NB4 (cell line): ENCODE data around the gene DPF1.

ENCODE experiments used
- DNase-seq: peaks from one replicate; pipeline ENCODE4 v3.0.0; 2010; ENCODE audit warnings: low read depth
- H3K4me3 ChIP-seq: one replicate; pipeline ENCODE4 v1.5.1; 2011; ENCODE audit warnings: mild to moderate bottlenecking, low read depth, low read length, moderate library complexity
- MAX ChIP-seq: IDR thresholded peaks from 2 replicates; pipeline ENCODE4 v1.6.1; 2011; ENCODE audit warnings: low read depth, low read length
- MYC ChIP-seq: IDR thresholded peaks from 2 replicates; pipeline ENCODE4 v1.6.1; 2011; ENCODE audit warnings: low read depth, low read length
- POLR2A ChIP-seq: IDR thresholded peaks from 2 replicates; pipeline ENCODE4 v1.6.1; 2011; ENCODE audit warnings: mild to moderate bottlenecking; ENCODE audit not compliant: insufficient read length; ENCODE audit errors: extremely low read depth
- TF ChIP-seq, protein P1 (sequence below): IDR thresholded peaks from one replicate; pipeline ENCODE4 v1.5.1; 2012; ENCODE audit warnings: low read depth, low read length

The DPF1 gene

GRCh38 chr19:38224014-38224862 is at the start of gene DPF1:
Gene DPF1, minus strand, starts transcription at chr19:38224222. Its CDS starts 80 bp downstream, at chr19:38224142.
- peak; percentile 62; the same call in 1 of the 2 replicates for TF ChIP-seq MAX
- TF ChIP-seq MYC: no peak
- DNase-seq: peak; percentile 76

GRCh38 chr19:38273499-38273898 is 49.5 kb upstream of the DPF1 start:
- no peak for DNase-seq
- no peak overlapping the region for H3K4me3 ChIP-seq
- TF ChIP-seq POLR2A: no peak
- TF ChIP-seq MYC: no peak
- TF ChIP-seq MAX: no peak
- TF ChIP-seq, protein P1, sequence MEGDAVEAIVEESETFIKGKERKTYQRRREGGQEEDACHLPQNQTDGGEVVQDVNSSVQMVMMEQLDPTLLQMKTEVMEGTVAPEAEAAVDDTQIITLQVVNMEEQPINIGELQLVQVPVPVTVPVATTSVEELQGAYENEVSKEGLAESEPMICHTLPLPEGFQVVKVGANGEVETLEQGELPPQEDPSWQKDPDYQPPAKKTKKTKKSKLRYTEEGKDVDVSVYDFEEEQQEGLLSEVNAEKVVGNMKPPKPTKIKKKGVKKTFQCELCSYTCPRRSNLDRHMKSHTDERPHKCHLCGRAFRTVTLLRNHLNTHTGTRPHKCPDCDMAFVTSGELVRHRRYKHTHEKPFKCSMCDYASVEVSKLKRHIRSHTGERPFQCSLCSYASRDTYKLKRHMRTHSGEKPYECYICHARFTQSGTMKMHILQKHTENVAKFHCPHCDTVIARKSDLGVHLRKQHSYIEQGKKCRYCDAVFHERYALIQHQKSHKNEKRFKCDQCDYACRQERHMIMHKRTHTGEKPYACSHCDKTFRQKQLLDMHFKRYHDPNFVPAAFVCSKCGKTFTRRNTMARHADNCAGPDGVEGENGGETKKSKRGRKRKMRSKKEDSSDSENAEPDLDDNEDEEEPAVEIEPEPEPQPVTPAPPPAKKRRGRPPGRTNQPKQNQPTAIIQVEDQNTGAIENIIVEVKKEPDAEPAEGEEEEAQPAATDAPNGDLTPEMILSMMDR: no peak

More at GRCh38 chr19:38224014-38224862, at the start of gene DPF1:
- no peak within 1 kb of the TSS for H3K4me3 ChIP-seq

GRCh38 chr19:38270587-38271167 is 46.7 kb upstream of the DPF1 start:
- TF ChIP-seq MYC (no peak), POLR2A (no peak), MAX (no peak)
- TF ChIP-seq, protein P1: no peak
- no peak for DNase-seq
- no peak overlapping the region for H3K4me3 ChIP-seq

- H3K4me3 ChIP-seq: no peak overlapping the region
- no peak for TF ChIP-seq POLR2A
- no peak for DNase-seq
Observed at GRCh38 chr19:38268539-38268938, 44.5 kb upstream of the DPF1 start.

DNA sequence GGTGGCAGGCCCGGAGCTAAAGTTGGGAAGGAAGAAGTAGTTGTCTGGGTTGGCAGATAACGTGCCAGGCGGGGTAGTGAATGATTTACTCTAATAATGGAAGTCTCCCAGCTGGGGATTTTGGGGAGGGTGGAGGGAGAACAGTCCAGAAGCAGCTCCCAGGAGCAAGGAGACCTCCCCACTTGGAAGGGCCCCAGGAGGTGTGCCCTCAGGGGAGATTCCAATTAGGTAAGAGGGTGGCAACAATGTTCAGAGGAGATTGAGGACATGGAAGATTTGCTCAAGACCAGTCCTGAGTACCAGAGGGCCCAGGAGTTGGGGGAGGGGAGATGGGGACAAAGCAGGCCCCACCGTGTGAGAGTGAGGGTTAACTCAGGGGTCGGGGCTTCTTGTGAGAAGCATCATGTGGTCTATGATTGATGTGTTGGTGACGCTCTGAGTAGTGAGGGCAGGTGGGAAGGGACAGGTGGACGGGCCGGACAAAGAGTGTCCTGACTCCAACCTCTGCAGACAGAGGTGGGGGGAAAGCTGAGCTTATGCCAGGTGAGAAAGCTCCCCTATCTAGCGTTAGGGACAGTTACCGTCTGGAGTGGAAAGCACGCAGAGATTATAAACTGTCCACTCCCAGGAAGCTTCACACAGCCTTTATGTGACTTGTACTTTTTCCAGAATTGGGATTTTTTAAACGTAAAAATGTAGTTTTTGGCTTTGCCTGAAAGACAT is 43.9 kb upstream of the DPF1 start:
- TF ChIP-seq, protein P1: no peak
- TF ChIP-seq POLR2A (no peak), MAX (no peak), MYC (no peak)
- no peak overlapping the region for H3K4me3 ChIP-seq
- no peak for DNase-seq

DNA sequence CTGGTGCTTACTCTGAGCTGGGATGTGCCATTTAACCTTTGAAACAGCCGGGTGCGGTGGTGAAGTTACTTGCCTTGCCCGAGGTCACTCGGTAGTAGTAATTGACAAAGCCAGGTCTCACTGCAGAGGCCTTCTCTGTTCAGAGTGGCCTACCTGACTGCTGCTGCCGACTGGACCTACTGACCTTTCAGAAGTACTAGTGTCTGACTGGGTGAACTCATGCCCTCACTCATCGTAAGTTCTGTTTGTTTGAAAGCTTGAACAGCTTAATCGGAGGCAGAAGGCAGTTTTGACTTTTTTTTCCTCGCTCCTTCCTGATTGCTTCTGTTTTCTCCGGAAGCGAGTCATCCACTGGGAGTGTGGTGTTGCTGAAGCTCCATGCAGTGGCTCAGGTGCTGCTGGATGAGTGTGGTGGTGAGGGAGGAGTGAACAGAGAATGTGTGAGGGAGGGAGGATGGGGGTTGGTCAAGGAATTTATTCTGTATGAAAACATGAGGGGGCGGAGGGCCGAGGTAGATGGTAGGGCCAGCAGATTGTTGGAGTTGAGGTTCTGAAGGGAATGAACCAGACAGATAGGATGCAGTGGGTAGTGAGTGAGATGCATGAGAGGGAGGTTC is 43.1 kb upstream of the DPF1 start:
- H3K4me3 ChIP-seq: no peak overlapping the region
- DNase-seq: no peak
- TF ChIP-seq, protein P1: no peak
- TF ChIP-seq MYC (no peak), MAX (no peak), POLR2A (no peak)
